HT-29 (cell line): ENCODE measurements around the gene PROX2. TPM values are rescaled to one million over a fixed set of nuclear protein-coding genes. Genes with fewer than 3 reads are reported as not detected.

ENCODE experiments used
- DNase-seq: peaks from one replicate; pipeline ENCODE4 v3.0.0-alpha.2; 2015; ENCODE audit warnings: low spot score
- total RNA-seq: library from RNA; depleted of rRNA; stranded (reverse); fragments of >200 nt; shearing (Covaris generic); gene quantifications from 2 replicates; pipeline ENCODE4 v1.2.3, GENCODE V29; 2014; rRNA removed

The PROX2 gene
- total RNA-seq: not detected in 2 replicates

- DNase-seq: no peak
These were observed at the start of gene PROX2 for GRCh38 chr14:74875941-74876913. Gene PROX2 (minus strand): TSS chr14:74876145. CDS start chr14:74863834, 12,311 bp downstream.

GRCh38 chr14:74924061-74924460 lies 48.1 kb upstream of the PROX2 start:
- no peak for DNase-seq

- peak; percentile 80 for DNase-seq
These were observed 46.9 kb upstream of the PROX2 start, which contains the start of gene RPS6KL1 for GRCh38 chr14:74922752-74923401. Gene RPS6KL1 (minus strand): TSS chr14:74923260. CDS start chr14:74921541, 1,719 bp downstream.

GRCh38 chr14:74921987-74922751 lies 46.2 kb upstream of the PROX2 start:
- DNase-seq: no peak

GRCh38 chr14:74921053-74921620 lies 45.2 kb upstream of the PROX2 start:
- no peak for DNase-seq

GRCh38 chr14:74920281-74920680 lies 44.3 kb upstream of the PROX2 start:
- no peak for DNase-seq

- DNase-seq: no peak
These were observed 43.6 kb upstream of the PROX2 start for GRCh38 chr14:74919421-74920165.

- no peak for DNase-seq
These were observed 42.4 kb upstream of the PROX2 start for GRCh38 chr14:74918380-74918779.

GRCh38 chr14:74917646-74918081 lies 41.7 kb upstream of the PROX2 start:
- no peak for DNase-seq

GRCh38 chr14:74917178-74917543 lies 41.2 kb upstream of the PROX2 start:
- DNase-seq: no peak

GRCh38 chr14:74915826-74916225 lies 39.9 kb upstream of the PROX2 start:
- no peak for DNase-seq

GRCh38 chr14:74915426-74915825 lies 39.5 kb upstream of the PROX2 start:
- no peak for DNase-seq

GRCh38 chr14:74913986-74914573 lies 38.1 kb upstream of the PROX2 start:
- DNase-seq: peak; percentile 69

- no peak for DNase-seq
These were observed 37.5 kb upstream of the PROX2 start for GRCh38 chr14:74913393-74913910.

- no peak for DNase-seq
These were observed 36.9 kb upstream of the PROX2 start for GRCh38 chr14:74912801-74913200.

- DNase-seq: no peak
These were observed 36.2 kb upstream of the PROX2 start for GRCh38 chr14:74912111-74912510.

GRCh38 chr14:74911704-74912103 lies 35.8 kb upstream of the PROX2 start:
- DNase-seq: peak; percentile 16

- DNase-seq: no peak
These were observed 35.3 kb upstream of the PROX2 start for GRCh38 chr14:74911221-74911620.

GRCh38 chr14:74910556-74910955 lies 34.6 kb upstream of the PROX2 start:
- no peak for DNase-seq

GRCh38 chr14:74909911-74910310 lies 34.0 kb upstream of the PROX2 start:
- no peak for DNase-seq
